Measurements from ENCODE around the gene TCTN2. TPM values are rescaled to one million over a fixed set of nuclear protein-coding genes. Genes with fewer than 3 reads are reported as not detected.

TCTN2 gene
- polyA plus RNA-seq, 1 donor from 2014 or later = 14.3 TPM

GRCh38 chr12:123743002-123743401 is 72.1 kb downstream of the TCTN2 start:
- no peaks in the 10 kb centered on the region for H3K9me2 ChIP-seq (ENCODE audit: insufficient read depth, low read length)
- H3K79me2 ChIP-seq (replicated peaks; ENCODE audit: insufficient read depth, low read length) = no peaks in the 10 kb centered on the region
- TF ChIP-seq POLR2AphosphoS5 (IDR thresholded peaks at IDR 0.05) (no peak), REST (IDR thresholded peaks at IDR 0.05; ENCODE audit: borderline replicate concordance) (no peak), SMC3 (conservative IDR thresholded peaks at IDR 0.05; ENCODE audit: poor library complexity) (no peak), RAD21 (conservative IDR thresholded peaks at IDR 0.05) (no peak)
- no peaks in the 10 kb centered on the region for H3F3A ChIP-seq (ENCODE audit: insufficient read depth, low read length, poor library complexity, severe bottlenecking)
- H3K27ac ChIP-seq (ENCODE audit: low read length) = no peak overlapping the region
- H3K4me3 ChIP-seq (ENCODE audit: low read length) = no peak overlapping the region
- no peaks in the 10 kb centered on the region for H4K20me1 ChIP-seq (ENCODE audit: insufficient read depth)
- H3K36me3 ChIP-seq (ENCODE audit: insufficient read depth, low read length) = no peaks in the 10 kb centered on the region
- H3K9ac ChIP-seq (ENCODE audit: low read length) = no peak overlapping the region
- no peaks in the 10 kb centered on the region for H3K9me3 ChIP-seq (ENCODE audit: low read length)
- H3K27me3 ChIP-seq (ENCODE audit: insufficient read depth, low read depth, low read length) = no peaks in the 10 kb centered on the region
- H2AFZ ChIP-seq (ENCODE audit: low read depth, low read length) = no peak overlapping the region
- H3K4me2 ChIP-seq (ENCODE audit: low read length) = no peak overlapping the region

- H2AFZ ChIP-seq (ENCODE audit: low read depth, low read length) = no peak overlapping the region
- H3K9me2 ChIP-seq (ENCODE audit: insufficient read depth, low read length) = no peaks in the 10 kb centered on the region
- H3K79me2 ChIP-seq (replicated peaks; ENCODE audit: insufficient read depth, low read length) = no peaks in the 10 kb centered on the region
- TF ChIP-seq REST (IDR thresholded peaks at IDR 0.05; ENCODE audit: borderline replicate concordance) (no peak), POLR2AphosphoS5 (IDR thresholded peaks at IDR 0.05) (no peak), EZH2 (IDR thresholded peaks at IDR 0.05; ENCODE audit: borderline replicate concordance, insufficient read depth, low read length, poor library complexity, severe bottlenecking) (no peak), EP300 (conservative IDR thresholded peaks at IDR 0.05; ENCODE audit: poor library complexity, severe bottlenecking) (no peak), TAF1 (IDR thresholded peaks at IDR 0.05; ENCODE audit: low read depth) (no peak), CTCF (IDR thresholded peaks at IDR 0.05; ENCODE audit: poor library complexity, severe bottlenecking) (no peak), MXI1 (conservative IDR thresholded peaks at IDR 0.05; ENCODE audit: poor library complexity, severe bottlenecking) (no peak), SMC3 (conservative IDR thresholded peaks at IDR 0.05; ENCODE audit: poor library complexity) (no peak), RAD21 (conservative IDR thresholded peaks at IDR 0.05) (no peak)
- no peak overlapping the region for H3K4me3 ChIP-seq (ENCODE audit: low read length)
- H3K9me3 ChIP-seq (ENCODE audit: low read length) = no peaks in the 10 kb centered on the region
- no peaks in the 10 kb centered on the region for H3K36me3 ChIP-seq (ENCODE audit: insufficient read depth, low read length)
- no peaks in the 10 kb centered on the region for H3F3A ChIP-seq (ENCODE audit: insufficient read depth, low read length, poor library complexity, severe bottlenecking)
- no peak overlapping the region for H3K27ac ChIP-seq (ENCODE audit: low read length)
- H3K9ac ChIP-seq (ENCODE audit: low read length) = no peak overlapping the region
- no peaks in the 10 kb centered on the region for H4K20me1 ChIP-seq (ENCODE audit: insufficient read depth)
- H3K4me2 ChIP-seq (ENCODE audit: low read length) = no peak overlapping the region
- no peaks in the 10 kb centered on the region for H3K27me3 ChIP-seq (ENCODE audit: insufficient read depth, low read depth, low read length)
These were observed 73.9 kb downstream of the TCTN2 start for GRCh38 chr12:123744836-123745235.
